Gastrocnemius medialis (tissue), 4 donors: ENCODE results near the gene SEMA6C.

Source experiments
- CTCF ChIP-seq, 5 experiments: fragments of 450-650 bp in 3 of 5; fragments of 200-600 bp in 2 of 5; sonication (generic) in 2 of 5; IDR thresholded peaks in 4 of 5; conservative IDR thresholded peaks in 1 of 5; 1 replicate in 4 of 5; 2 replicates in 1 of 5; pipeline ENCODE4 v1.5.1; 2016 to 2019; ENCODE audit warnings: antibody characterized with exemption in 5 of 5, mild to moderate bottlenecking in 3 of 5, moderate library complexity in 3 of 5
- POLR2A ChIP-seq, 2 donors: fragments of 450-650 bp; IDR thresholded peaks; one replicate each; pipeline ENCODE4 v1.6.1; 2017; ENCODE audit warnings: antibody characterized with exemption in 2 of 2, mild to moderate bottlenecking in 2 of 2, moderate library complexity in 2 of 2

GRCh38 chr1:151187205-151187604, 40.8 kb upstream of the SEMA6C start:
- no peak for TF ChIP-seq CTCF (IDR thresholded peaks at IDR 0.05 in 4 of 5, conservative IDR thresholded peaks at IDR 0.05 in 1 of 5)
- TF ChIP-seq POLR2A (IDR thresholded peaks at IDR 0.05): no peak
